T-helper 1 cell treated with Interleukin-12 subunit alpha and Interleukin-12 subunit beta and Interleukin-4 antibody, amounts not matched to agents 30 μg/mL and 1 μg/mL, for 36 hours (primary cell): ENCODE data around the gene CTPS2.
"Not testable (repeated sequence)": the region's sequence is repeated elsewhere in the genome, so short reads cannot be mapped to it uniquely, and the experiment has no call there.

Experiments used
- H3K27ac Mint-ChIP-seq: one replicate; pipeline ENCODE4 v1.8.0; 2021; ENCODE audit warnings: mild to moderate bottlenecking, mixed read lengths
- H3K27me3 Mint-ChIP-seq: one replicate; pipeline ENCODE4 v1.8.0; 2021; ENCODE audit warnings: low read depth, mixed read lengths
- H3K36me3 Mint-ChIP-seq: one replicate; pipeline ENCODE4 v1.8.0; 2021; ENCODE audit warnings: low read depth, mixed read lengths
- H3K4me1 Mint-ChIP-seq: one replicate; pipeline ENCODE4 v1.8.0; 2021; ENCODE audit warnings: low read depth, mixed read lengths
- H3K4me3 Mint-ChIP-seq: one replicate; pipeline ENCODE4 v1.8.0; 2021; ENCODE audit warnings: mild to moderate bottlenecking, moderate library complexity, mixed read lengths
- H3K9me3 Mint-ChIP-seq: one replicate; pipeline ENCODE4 v1.8.0; 2021; ENCODE audit warnings: mixed read lengths

The CTPS2 gene

DNA sequence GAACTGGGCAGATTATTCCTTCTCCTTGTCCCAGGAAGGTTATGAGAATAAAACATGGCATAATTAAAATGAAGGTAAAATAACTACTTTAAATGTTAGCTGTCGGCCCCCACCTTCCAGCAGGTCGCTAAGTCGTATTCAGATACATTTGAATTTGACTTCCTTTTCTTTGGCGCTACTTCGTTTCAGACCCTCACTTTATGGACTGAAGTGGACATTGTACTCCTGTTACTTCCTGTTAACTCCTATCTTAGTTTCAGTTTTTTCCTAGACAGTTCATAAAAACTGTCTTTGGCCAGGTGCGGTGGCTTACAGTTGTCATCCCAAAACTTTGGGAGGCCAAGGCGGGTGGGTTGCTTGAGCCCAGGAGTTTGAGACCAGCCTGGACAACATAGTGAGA is 12.6 kb upstream of the CTPS2 start:
- no peaks in the 10 kb centered on the region for H3K9me3 Mint-ChIP-seq
- no peak overlapping the region for H3K4me3 Mint-ChIP-seq
- H3K27ac Mint-ChIP-seq, result no peak overlapping the region
- H3K4me1 Mint-ChIP-seq, result peaks cover 10% of the 10 kb centered on the region
- H3K27me3 Mint-ChIP-seq, result no peaks in the 10 kb centered on the region
- H3K36me3 Mint-ChIP-seq, result peaks cover 5% of the 10 kb centered on the region

DNA sequence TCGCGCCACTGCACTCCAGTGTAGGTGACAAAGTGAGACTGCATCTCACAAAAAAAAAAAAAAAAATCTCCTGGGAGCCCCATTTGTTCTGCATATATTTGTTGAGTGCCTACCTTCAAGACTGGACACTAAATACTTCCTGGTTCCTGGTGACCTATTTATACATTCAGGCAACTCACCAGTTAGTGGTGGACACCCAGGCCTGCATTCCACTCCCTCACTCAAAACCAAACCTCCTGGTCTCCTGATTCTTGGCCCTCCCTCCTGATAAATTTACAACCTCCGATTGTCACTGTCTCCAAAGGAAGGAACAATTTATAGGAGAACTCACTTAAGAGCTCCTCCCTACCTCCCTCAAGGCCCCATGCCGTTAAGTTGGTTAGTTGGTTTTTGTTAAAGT is 10.0 kb upstream of the CTPS2 start:
- peaks cover 5% of the 10 kb centered on the region for H3K36me3 Mint-ChIP-seq
- H3K4me1 Mint-ChIP-seq, result peaks cover 10% of the 10 kb centered on the region
- H3K27ac Mint-ChIP-seq, result no peak overlapping the region
- no peak overlapping the region for H3K4me3 Mint-ChIP-seq
- no peaks in the 10 kb centered on the region for H3K9me3 Mint-ChIP-seq
- H3K27me3 Mint-ChIP-seq, result no peaks in the 10 kb centered on the region

DNA sequence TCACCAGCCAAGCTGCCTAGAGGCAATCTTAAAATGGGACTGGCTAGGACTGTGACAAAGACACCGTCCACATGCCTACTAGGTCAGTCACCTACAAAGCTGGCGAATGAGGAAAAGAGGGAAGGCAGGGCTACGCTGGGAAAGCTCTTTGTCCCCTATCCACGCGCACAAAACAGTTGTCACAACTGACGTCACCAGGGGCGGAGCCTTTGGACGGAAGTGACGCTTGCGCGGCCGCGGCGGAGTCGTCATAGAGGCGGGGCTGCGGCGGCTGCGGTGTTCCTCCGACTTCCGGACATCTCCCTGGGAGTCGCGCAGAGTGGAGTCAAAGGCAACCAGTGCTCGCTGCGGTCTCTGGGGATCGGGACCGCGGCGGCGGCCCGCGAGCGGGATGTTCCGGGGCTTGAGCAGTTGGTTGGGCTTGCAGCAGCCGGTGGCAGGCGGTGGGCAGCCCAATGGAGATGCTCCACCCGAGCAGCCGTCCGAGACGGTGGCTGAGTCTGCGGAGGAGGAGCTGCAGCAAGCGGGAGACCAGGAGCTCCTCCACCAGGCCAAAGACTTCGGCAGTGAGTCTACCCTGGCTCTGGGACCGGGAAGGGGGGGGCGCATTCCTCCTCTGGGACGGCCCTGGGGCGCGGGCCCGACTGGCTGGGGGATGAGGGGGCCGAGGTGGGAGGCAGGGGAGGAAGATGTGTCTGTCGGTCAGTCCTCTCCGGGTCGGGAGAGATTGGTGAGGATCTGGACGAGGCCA is 7.0 kb upstream of the CTPS2 start, which contains the start of gene SYAP1:
Gene SYAP1, plus strand, starts transcription at position 279 of the 751 bp plus-strand sequence. Its CDS starts 113 bp downstream, at position 392.
- peak within 1 kb of the TSS; percentile 88 for H3K4me3 Mint-ChIP-seq
- H3K4me1 Mint-ChIP-seq, result peaks cover 5% of the 10 kb centered on the region
- H3K36me3 Mint-ChIP-seq, result peaks cover 2% of the 10 kb centered on the region
- no peaks in the 10 kb centered on the region for H3K27me3 Mint-ChIP-seq
- no peaks in the 10 kb centered on the region for H3K9me3 Mint-ChIP-seq
- H3K27ac Mint-ChIP-seq, result peak within 1 kb of the TSS; percentile 96

DNA sequence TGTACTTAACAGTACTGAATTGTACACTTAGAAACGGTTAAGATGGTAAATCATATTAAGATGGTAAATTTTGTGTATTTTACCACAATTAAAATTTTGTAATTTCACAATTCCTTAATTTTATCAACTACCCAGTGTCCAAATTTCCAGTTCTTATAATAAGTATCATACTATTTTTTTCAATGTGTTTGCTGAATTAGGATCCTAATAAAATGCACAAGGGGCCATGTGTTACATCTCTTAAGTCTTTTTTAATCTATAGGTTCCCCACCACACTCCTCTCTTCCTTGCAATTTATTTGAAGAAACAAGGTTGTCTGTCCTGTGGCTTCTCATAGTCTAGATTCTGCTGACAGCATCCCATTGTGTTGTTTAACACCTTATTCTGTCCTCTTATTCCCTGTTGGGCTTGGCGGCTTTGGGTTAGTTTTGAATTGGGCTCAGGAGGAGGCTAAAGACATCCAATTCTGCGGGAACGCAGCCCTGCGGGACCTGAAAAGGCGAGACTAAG is 6.4 kb upstream of the CTPS2 start:
- Mint-ChIP-seq H3K9me3 (no peaks in the 10 kb centered on the region), H3K36me3 (peaks cover 2% of the 10 kb centered on the region), H3K27me3 (no peaks in the 10 kb centered on the region), H3K27ac (peak overlapping the region; percentile 96), H3K4me1 (peaks cover 5% of the 10 kb centered on the region), H3K4me3 (peak overlapping the region; percentile 88)

DNA sequence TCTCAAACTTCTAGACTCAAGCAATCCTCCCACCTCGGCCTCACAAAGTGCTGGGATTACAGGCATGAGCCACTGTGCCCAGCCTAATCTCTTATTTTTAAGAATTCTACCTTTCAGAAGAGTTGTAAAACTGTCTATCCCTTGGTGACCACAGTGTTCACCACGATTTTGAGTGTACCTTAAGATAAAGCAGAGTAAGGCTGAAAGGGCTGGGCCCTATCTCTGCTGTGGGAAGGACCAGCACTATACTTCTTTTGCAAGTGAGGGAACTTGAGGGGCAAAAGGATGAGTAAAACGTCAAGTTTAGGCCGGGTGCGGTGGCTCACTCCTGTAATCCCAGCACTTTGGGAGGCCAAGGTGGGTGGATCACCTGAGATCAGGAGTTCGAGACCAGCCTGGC is 4.0 kb upstream of the CTPS2 start:
- not testable (repeated sequence) for H3K4me1 Mint-ChIP-seq, H3K27me3 Mint-ChIP-seq, H3K27ac Mint-ChIP-seq, H3K9me3 Mint-ChIP-seq, H3K36me3 Mint-ChIP-seq, H3K4me3 Mint-ChIP-seq

DNA sequence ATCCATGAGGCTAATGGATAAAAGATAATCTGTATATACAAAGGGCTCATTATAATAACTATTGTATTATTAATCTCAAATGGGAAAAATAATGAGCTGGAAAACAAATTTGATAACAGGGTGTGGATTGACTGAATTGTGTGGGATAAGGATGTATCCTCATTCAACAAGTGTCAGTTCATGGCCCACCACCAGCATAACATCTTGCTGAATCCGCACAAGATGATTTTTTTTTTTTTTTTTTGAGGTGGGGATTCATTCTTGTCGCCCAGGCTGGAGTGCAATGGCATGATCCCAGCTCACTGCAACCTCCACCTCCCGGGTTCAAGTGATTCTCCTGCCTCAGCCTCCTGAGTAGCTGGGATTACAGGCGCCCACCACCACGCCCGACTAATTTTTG is 3.2 kb upstream of the CTPS2 start:
- H3K27me3 Mint-ChIP-seq, H3K4me3 Mint-ChIP-seq, H3K9me3 Mint-ChIP-seq, H3K27ac Mint-ChIP-seq, H3K36me3 Mint-ChIP-seq: not testable (repeated sequence)
- peaks cover 11% of the 10 kb centered on the region for H3K4me1 Mint-ChIP-seq

DNA sequence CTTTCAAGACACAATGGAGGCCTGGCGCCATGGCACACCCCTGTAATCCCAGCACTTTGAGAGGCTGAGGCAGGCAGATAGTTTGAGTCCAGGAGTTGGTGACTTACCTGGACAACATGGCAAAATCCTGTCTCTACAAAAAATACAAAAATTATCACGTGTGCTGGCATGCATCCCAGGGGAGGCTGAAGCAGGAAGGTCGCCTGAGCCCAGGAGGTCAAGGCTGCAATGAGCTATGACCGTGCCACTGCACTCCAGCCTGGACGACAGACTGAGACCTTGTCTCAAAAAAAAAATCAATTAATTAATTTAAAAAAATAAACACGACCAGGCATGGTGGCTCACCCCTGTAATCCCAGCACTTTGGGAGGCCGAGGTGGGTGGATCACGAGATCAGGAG is 2.0 kb upstream of the CTPS2 start:
- Mint-ChIP-seq H3K36me3 (peaks cover 2% of the 10 kb centered on the region), H3K4me3 (no peak overlapping the region), H3K27me3 (no peaks in the 10 kb centered on the region), H3K9me3 (no peaks in the 10 kb centered on the region), H3K4me1 (peaks cover 8% of the 10 kb centered on the region), H3K27ac (no peak overlapping the region)

DNA sequence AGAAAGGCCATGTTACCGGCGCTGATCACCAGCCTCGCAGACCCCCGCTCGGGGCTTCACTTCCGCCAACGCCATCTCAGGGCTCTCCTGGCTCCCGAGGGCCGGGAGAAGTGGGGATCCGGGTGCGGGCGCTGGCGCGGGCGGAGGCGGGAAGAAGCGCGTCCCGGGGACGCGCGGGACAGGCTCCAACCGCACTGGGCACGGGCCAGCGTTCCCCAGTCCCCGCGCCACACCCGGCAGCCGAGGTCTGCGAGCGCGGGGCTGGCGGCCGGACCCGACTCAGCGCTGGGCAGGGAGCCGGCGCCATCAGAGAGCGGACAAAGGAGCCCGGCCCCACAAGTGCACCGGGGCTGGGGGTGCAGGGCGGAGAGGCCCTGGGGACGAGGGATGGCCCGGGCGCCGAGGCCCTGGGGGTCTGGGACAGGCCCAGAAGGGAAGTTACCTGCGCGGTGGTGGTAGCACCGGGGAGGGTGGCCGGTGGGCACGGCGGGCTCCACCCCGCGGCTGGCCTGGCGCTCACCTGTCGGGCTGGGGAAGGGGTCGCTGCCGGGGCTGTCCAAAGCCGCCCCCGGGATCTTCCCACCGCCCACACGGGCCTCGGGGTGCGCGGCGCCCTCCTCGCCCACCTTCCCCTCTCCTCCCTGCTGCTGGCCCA is 449 bp downstream of the CTPS2 start:
- peak overlapping the region; percentile 63 for H3K27ac Mint-ChIP-seq
- H3K36me3 Mint-ChIP-seq, result peaks cover 2% of the 10 kb centered on the region
- peaks cover 8% of the 10 kb centered on the region for H3K4me1 Mint-ChIP-seq
- no peaks in the 10 kb centered on the region for H3K9me3 Mint-ChIP-seq
- H3K4me3 Mint-ChIP-seq, result peak overlapping the region; percentile 85
- no peaks in the 10 kb centered on the region for H3K27me3 Mint-ChIP-seq

DNA sequence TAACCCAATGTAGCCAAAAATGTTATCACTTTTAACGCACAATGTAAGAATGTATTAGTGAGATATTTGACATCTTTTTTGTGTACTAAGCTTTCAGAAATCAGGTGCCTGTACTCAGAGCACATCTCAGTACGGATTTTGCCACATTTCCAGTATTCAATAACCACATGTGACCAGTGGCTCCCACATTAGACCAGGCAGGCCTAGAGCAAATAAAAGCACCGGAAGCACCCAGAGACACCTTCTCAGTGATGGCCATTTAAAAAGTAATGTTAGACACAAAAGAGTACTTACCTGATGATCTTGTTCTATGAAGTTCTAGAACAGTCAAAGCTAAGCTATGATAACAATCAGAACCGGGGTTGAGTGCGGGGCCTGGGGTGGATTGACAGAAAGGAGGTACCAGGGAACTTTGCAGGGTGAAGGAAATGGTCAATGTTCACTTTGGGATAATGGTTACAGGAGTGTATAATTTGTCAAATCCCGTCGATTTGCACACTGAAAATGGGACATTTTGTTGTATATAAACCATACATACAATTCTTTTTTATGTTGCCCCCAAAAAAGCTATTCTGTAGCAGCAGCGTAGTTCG is 1.2 kb downstream of the CTPS2 start:
- H3K9me3 Mint-ChIP-seq, result no peaks in the 10 kb centered on the region
- H3K27me3 Mint-ChIP-seq, result no peaks in the 10 kb centered on the region
- H3K4me1 Mint-ChIP-seq, result peaks cover 8% of the 10 kb centered on the region
- H3K4me3 Mint-ChIP-seq, result peak overlapping the region; percentile 85
- peaks cover 2% of the 10 kb centered on the region for H3K36me3 Mint-ChIP-seq
- peak overlapping the region; percentile 57 for H3K27ac Mint-ChIP-seq

DNA sequence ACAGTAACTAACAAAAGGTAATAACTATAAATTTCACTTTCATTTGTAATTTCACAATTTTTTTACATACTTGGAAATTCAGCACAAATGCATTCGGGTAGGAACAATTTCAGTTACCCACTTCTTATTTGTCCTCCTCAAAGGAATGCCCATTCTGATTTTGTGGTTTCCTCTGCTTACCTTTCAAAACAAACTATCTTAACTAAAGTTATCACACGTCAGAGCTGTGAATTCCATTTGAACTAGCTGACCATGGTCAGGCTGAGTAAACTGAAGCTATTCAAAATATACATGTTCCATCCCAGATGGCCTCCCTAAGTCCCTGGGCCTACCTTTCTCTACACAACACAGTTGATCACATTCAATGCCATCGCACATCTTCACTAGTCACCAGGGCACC is 4.5 kb downstream of the CTPS2 start:
- no peak overlapping the region for H3K27ac Mint-ChIP-seq
- H3K9me3 Mint-ChIP-seq, result no peaks in the 10 kb centered on the region
- peaks cover 2% of the 10 kb centered on the region for H3K36me3 Mint-ChIP-seq
- no peaks in the 10 kb centered on the region for H3K27me3 Mint-ChIP-seq
- peaks cover 8% of the 10 kb centered on the region for H3K4me1 Mint-ChIP-seq
- no peak overlapping the region for H3K4me3 Mint-ChIP-seq

DNA sequence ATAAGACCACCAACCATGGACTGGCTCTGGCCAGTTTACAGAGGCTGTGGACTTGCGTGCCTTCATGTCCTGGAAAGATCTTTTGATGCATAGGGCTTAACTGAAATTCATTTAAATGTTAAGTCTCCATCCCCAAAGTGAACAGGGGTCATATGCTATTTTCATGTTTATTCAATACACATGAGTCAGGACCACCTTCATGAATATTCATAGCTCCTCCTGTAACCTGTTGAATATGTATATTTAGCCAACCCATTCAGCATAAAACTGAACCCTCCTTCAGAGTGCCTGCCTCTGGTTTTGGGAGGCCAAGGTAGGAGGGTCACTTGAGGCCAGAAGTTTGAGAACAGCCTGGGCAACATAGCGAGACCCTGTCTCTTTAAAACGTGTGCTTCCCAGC is 7.1 kb downstream of the CTPS2 start:
- Mint-ChIP-seq H3K9me3 (no peaks in the 10 kb centered on the region), H3K4me3 (no peak overlapping the region), H3K4me1 (peaks cover 2% of the 10 kb centered on the region), H3K36me3 (peaks cover 2% of the 10 kb centered on the region), H3K27me3 (no peaks in the 10 kb centered on the region), H3K27ac (no peak overlapping the region)

DNA sequence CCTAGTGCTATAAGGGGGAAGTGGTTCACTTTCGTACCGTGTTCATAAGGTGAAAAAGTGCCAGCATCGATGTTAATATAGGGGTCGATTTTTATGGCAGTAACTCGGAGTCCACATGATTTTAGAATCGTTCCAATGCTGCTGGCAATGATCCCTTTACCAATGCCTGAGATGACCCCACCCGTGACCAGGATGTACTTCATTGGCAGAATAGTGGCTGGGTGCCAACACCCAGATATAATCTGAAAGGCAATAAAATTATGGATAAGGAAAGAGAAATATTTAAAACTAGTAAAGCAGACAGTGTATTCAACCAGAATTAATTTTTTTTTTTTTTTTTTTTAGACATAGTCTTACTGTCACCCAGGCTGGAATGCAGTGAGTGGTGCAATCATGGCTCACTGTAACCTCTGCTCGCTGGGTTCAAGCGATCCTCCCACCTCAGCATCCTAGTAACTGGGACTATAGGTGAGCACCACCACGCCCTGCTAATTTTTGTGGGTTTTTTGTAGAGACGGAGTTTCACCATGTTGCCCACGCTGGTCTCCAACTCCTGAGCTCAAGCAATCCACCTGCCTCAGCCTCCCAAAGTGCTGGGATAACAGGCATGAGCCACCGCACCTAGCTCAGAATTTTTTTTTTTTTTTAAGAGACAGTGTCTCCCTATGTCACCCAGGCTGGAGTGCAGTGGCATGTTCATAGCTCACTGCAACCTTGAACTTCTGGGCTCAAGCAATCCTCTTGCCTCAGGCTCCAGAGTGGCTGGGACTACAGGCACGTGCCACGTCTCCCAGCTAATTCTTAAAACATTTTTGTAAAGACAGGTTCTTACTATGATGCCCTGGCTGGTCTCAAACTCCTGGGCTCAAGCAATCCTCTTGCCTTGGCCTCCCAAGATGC is 9.5 kb downstream of the CTPS2 start:
- no peaks in the 10 kb centered on the region for H3K4me1 Mint-ChIP-seq
- H3K27ac Mint-ChIP-seq, result no peak overlapping the region
- H3K27me3 Mint-ChIP-seq, result no peaks in the 10 kb centered on the region
- H3K9me3 Mint-ChIP-seq, result no peaks in the 10 kb centered on the region
- H3K4me3 Mint-ChIP-seq, result no peak overlapping the region
- peaks cover 2% of the 10 kb centered on the region for H3K36me3 Mint-ChIP-seq

DNA sequence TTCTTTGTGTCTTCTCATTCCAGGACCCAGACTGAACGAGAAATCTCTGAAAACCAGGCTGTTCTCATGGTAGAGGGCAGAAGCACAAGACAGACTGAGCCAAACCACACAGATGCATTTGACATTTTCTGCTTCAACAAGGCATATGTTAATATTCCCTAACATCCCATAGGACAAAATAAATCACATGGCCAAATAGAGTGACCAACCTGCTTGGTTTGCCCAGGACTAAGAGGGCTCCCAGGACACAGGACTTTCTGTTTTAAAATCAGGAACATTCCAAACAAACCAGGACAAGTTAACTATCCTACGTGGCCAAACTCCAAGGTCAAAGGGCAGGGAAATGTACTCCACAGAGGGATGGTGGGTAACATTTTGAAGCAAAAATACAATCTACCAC is 11.7 kb downstream of the CTPS2 start:
- Mint-ChIP-seq H3K36me3 (peaks cover 3% of the 10 kb centered on the region), H3K4me1 (no peaks in the 10 kb centered on the region), H3K27me3 (no peaks in the 10 kb centered on the region), H3K9me3 (no peaks in the 10 kb centered on the region), H3K27ac (no peak overlapping the region), H3K4me3 (no peak overlapping the region)

DNA sequence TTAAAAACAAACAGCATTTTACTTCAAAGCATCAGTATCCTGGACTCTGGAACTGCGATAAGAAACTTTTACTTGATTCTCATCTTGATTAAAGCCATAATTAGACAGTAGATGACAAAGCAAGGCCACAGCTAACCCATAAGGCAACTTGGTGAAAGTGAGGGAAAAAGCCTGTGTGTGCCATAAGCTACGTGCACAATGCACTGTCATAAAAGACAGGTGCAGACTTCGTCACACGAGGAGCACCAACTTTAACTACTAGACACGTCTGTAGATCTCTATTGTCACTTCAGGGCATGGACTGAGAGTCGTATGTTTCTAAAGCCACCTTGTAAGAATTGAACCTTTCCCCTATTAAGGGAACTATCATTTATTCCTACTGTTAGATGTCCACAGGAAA is 13.1 kb downstream of the CTPS2 start:
- Mint-ChIP-seq H3K4me3 (no peak overlapping the region), H3K27ac (no peak overlapping the region), H3K4me1 (no peaks in the 10 kb centered on the region), H3K36me3 (peaks cover 3% of the 10 kb centered on the region), H3K9me3 (no peaks in the 10 kb centered on the region), H3K27me3 (no peaks in the 10 kb centered on the region)
